ENCODE data around the gene USP47.

Gene USP47

GRCh38 chr11:11898648-11899047 lies 56.9 kb downstream of the USP47 start:
- Histone ChIP-seq H4K20me1 (ENCODE audit: insufficient read depth, low read length) (no peaks in the 10 kb centered on the region), H3K9me3 (ENCODE audit: insufficient read depth, low read length, severe bottlenecking) (no peaks in the 10 kb centered on the region), H3K9ac (ENCODE audit: low read depth, low read length) (no peak overlapping the region), H3K79me2 (ENCODE audit: insufficient read depth, low read length) (no peaks in the 10 kb centered on the region), H3K27me3 (ENCODE audit: insufficient read depth, low read length, poor library complexity) (no peaks in the 10 kb centered on the region), H2AFZ (ENCODE audit: low read depth, low read length) (no peak overlapping the region), H3K4me2 (ENCODE audit: insufficient read depth, low read length) (no peak overlapping the region), H3K4me3 (ENCODE audit: low read depth in 1 of 2, low read length in 2 of 2) (no peak overlapping the region), H3K36me3 (ENCODE audit: insufficient read depth, low read length) (peaks cover 56% of the 10 kb centered on the region), H3K4me1 (ENCODE audit: insufficient read depth, low read length) (no peaks in the 10 kb centered on the region), H3K27ac (ENCODE audit: low read length) (no peak overlapping the region)
- no peak for TF ChIP-seq EZH2 (IDR thresholded peaks at IDR 0.05; ENCODE audit: borderline replicate concordance, low read depth, low read length, severe bottlenecking)
- TF ChIP-seq, protein P1, sequence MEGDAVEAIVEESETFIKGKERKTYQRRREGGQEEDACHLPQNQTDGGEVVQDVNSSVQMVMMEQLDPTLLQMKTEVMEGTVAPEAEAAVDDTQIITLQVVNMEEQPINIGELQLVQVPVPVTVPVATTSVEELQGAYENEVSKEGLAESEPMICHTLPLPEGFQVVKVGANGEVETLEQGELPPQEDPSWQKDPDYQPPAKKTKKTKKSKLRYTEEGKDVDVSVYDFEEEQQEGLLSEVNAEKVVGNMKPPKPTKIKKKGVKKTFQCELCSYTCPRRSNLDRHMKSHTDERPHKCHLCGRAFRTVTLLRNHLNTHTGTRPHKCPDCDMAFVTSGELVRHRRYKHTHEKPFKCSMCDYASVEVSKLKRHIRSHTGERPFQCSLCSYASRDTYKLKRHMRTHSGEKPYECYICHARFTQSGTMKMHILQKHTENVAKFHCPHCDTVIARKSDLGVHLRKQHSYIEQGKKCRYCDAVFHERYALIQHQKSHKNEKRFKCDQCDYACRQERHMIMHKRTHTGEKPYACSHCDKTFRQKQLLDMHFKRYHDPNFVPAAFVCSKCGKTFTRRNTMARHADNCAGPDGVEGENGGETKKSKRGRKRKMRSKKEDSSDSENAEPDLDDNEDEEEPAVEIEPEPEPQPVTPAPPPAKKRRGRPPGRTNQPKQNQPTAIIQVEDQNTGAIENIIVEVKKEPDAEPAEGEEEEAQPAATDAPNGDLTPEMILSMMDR (IDR thresholded peaks at IDR 0.05; ENCODE audit: borderline replicate concordance, extremely low read depth, low read length, poor library complexity, severe bottlenecking) = no peak
- no peak for ATAC-seq (ENCODE audit: insufficient read depth, low read depth)
- DNase-seq = no peak

GRCh38 chr11:11899401-11899800 lies 57.6 kb downstream of the USP47 start:
- Histone ChIP-seq H3K4me1 (ENCODE audit: insufficient read depth, low read length) (no peaks in the 10 kb centered on the region), H3K4me2 (ENCODE audit: insufficient read depth, low read length) (no peak overlapping the region), H3K79me2 (ENCODE audit: insufficient read depth, low read length) (no peaks in the 10 kb centered on the region), H3K27ac (ENCODE audit: low read length) (no peak overlapping the region), H3K9me3 (ENCODE audit: insufficient read depth, low read length, severe bottlenecking) (no peaks in the 10 kb centered on the region), H3K36me3 (ENCODE audit: insufficient read depth, low read length) (peaks cover 64% of the 10 kb centered on the region), H3K9ac (ENCODE audit: low read depth, low read length) (no peak overlapping the region), H3K27me3 (ENCODE audit: insufficient read depth, low read length, poor library complexity) (no peaks in the 10 kb centered on the region), H2AFZ (ENCODE audit: low read depth, low read length) (no peak overlapping the region), H3K4me3 (ENCODE audit: low read depth in 1 of 2, low read length in 2 of 2) (no peak overlapping the region), H4K20me1 (ENCODE audit: insufficient read depth, low read length) (no peaks in the 10 kb centered on the region)
- TF ChIP-seq EZH2 (IDR thresholded peaks at IDR 0.05; ENCODE audit: borderline replicate concordance, low read depth, low read length, severe bottlenecking) = no peak
- TF ChIP-seq, protein P1 (IDR thresholded peaks at IDR 0.05; ENCODE audit: borderline replicate concordance, extremely low read depth, low read length, poor library complexity, severe bottlenecking) = no peak
- 0 out of 3 replicates have a peak, but pooled peaks have one; percentile 39 for ATAC-seq (ENCODE audit: insufficient read depth, low read depth)
- DNase-seq = no peak

GRCh38 chr11:11901929-11902328 lies 60.2 kb downstream of the USP47 start:
- no peak overlapping the region for H3K4me3 ChIP-seq (ENCODE audit: low read depth in 1 of 2, low read length in 2 of 2)
- peaks cover 62% of the 10 kb centered on the region for H3K36me3 ChIP-seq (ENCODE audit: insufficient read depth, low read length)
- H3K9me3 ChIP-seq (ENCODE audit: insufficient read depth, low read length, severe bottlenecking) = no peaks in the 10 kb centered on the region
- no peak for TF ChIP-seq EZH2 (IDR thresholded peaks at IDR 0.05; ENCODE audit: borderline replicate concordance, low read depth, low read length, severe bottlenecking)
- TF ChIP-seq, protein P1 (IDR thresholded peaks at IDR 0.05; ENCODE audit: borderline replicate concordance, extremely low read depth, low read length, poor library complexity, severe bottlenecking) = no peak
- no peaks in the 10 kb centered on the region for H3K79me2 ChIP-seq (ENCODE audit: insufficient read depth, low read length)
- no peak overlapping the region for H3K9ac ChIP-seq (ENCODE audit: low read depth, low read length)
- H4K20me1 ChIP-seq (ENCODE audit: insufficient read depth, low read length) = no peaks in the 10 kb centered on the region
- DNase-seq (no peak), ATAC-seq (ENCODE audit: insufficient read depth, low read depth) (no peak)
- no peak overlapping the region for H3K4me2 ChIP-seq (ENCODE audit: insufficient read depth, low read length)
- no peak overlapping the region for H2AFZ ChIP-seq (ENCODE audit: low read depth, low read length)
- H3K27me3 ChIP-seq (ENCODE audit: insufficient read depth, low read length, poor library complexity) = no peaks in the 10 kb centered on the region
- H3K4me1 ChIP-seq (ENCODE audit: insufficient read depth, low read length) = no peaks in the 10 kb centered on the region
- H3K27ac ChIP-seq (ENCODE audit: low read length) = no peak overlapping the region

DNA sequence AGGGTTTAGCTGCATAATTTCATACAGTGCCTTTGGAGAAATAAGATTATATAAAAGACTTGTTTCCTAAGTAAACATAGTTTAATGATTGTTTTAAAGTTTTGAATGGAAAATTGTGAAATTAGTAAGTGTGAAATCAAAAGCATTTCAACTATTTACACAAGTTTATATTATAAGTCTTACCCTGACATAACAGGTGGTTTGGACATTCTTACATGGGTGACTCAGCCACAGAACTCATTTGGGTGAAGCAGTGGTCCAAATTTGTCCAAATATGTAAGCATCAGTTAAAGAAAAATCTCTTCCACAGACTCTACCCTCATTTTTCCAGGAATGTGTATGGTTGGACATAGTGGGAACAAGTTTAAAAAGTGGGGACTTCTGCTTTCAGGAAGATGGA lies 68.0 kb downstream of the USP47 start:
- no peak overlapping the region for H3K9ac ChIP-seq (ENCODE audit: low read depth, low read length)
- H3K4me2 ChIP-seq (ENCODE audit: insufficient read depth, low read length) = no peak overlapping the region
- no peak for ATAC-seq (ENCODE audit: insufficient read depth, low read depth)
- no peak overlapping the region for H3K27ac ChIP-seq (ENCODE audit: low read length)
- no peaks in the 10 kb centered on the region for H3K27me3 ChIP-seq (ENCODE audit: insufficient read depth, low read length, poor library complexity)
- peaks cover 49% of the 10 kb centered on the region for H3K36me3 ChIP-seq (ENCODE audit: insufficient read depth, low read length)
- no peak for DNase-seq
- no peak overlapping the region for H3K4me3 ChIP-seq (ENCODE audit: low read depth in 1 of 2, low read length in 2 of 2)
- no peak overlapping the region for H2AFZ ChIP-seq (ENCODE audit: low read depth, low read length)
- no peaks in the 10 kb centered on the region for H3K9me3 ChIP-seq (ENCODE audit: insufficient read depth, low read length, severe bottlenecking)
- H4K20me1 ChIP-seq (ENCODE audit: insufficient read depth, low read length) = no peaks in the 10 kb centered on the region
- no peaks in the 10 kb centered on the region for H3K4me1 ChIP-seq (ENCODE audit: insufficient read depth, low read length)
- TF ChIP-seq EZH2 (IDR thresholded peaks at IDR 0.05; ENCODE audit: borderline replicate concordance, low read depth, low read length, severe bottlenecking) = no peak
- TF ChIP-seq, protein P1 (IDR thresholded peaks at IDR 0.05; ENCODE audit: borderline replicate concordance, extremely low read depth, low read length, poor library complexity, severe bottlenecking) = no peak
- no peaks in the 10 kb centered on the region for H3K79me2 ChIP-seq (ENCODE audit: insufficient read depth, low read length)
